ENCODE data around the gene RINT1.
"Not testable (repeated sequence)": the region's sequence is repeated elsewhere in the genome, so short reads cannot be mapped to it uniquely, and the experiment has no call there.

Gene RINT1

DNA sequence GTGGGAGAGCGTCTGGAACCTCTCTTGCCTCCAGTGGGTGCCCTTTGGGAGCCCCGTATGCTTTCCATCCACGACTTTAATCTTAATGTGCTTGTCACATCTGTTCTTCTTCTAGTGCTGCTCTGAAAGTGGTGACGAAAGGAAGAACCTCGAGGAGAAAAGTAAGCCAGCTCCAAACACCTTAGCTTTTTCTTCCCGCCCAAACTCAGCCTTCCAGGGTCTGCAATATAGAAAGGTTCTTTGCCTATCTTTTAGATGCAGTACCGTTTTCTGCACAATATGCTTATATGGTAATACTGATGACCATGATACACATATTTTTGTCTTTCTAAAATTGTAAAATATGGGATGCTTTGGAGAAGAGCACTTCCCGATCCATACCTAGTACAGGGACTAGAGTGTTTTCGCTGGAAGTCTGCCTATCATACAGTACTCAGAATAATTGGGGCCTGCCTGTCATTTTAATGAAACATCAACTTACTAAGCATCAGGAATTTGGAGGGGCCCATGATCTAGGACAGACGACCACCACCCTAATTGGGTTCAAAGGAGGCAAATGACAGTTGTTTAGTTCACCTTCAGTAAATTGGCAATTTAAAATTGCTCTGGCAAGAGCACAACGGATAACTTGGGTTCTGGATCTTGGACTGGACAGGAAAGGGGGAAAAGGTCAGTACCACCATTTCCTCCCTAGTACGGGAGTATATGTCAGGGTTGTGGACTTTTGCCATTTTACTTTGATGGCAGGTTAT, 884 bp downstream of the RINT1 start:
- DNase-seq (ENCODE audit: low spot score): no peak

- DNase-seq (ENCODE audit: low spot score): no peak
These were observed 6.3 kb downstream of the RINT1 start for GRCh38 chr7:105538339-105538738.

DNA sequence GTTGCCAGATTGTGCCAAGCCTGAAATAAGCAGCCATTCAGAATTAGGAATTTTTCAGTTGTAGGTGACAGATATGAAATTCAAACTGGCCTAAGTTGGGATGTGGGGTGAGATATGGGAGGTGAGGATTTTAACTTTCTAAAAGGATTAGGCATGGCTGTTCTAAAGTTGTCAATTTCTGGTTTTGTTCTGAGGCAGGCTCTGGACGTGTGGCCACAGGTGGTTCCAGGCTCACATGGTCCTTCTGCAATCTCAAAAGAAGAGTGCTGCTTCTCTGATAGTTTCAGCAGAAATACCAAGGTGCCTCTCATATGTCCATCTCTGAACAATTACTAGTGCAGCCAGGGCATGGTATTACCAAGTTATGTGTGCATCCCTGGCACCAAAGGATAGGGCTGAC, 27.9 kb downstream of the RINT1 start:
- DNase-seq (ENCODE audit: low spot score): no peak

DNA sequence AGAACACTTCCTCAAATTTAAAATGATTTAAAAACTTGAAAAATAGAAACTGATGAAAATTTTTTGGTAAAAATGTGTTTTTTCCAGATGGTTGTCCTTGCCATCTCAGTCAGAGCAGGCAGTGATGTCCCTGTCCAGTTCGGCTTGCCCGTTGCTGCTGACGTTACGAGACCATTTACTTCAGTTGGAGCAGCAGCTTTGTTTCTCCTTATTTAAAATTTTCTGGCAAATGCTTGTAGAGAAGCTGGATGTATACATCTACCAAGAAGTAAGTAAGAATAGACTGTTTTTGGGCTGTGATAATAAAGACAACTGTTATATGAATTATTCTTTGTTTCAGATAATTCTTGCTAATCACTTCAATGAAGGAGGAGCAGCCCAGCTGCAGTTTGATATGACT, 33.2 kb downstream of the RINT1 start:
- no peak for DNase-seq (ENCODE audit: low spot score)

GRCh38 chr7:105567024-105567423, 35.0 kb downstream of the RINT1 start:
- no peak for DNase-seq (ENCODE audit: low spot score)

GRCh38 chr7:105567821-105568220, 35.8 kb downstream of the RINT1 start:
- DNase-seq (ENCODE audit: low spot score): no peak

GRCh38 chr7:105571891-105572290, 39.9 kb downstream of the RINT1 start:
- no peak for DNase-seq (ENCODE audit: low spot score)

- no peak for DNase-seq (ENCODE audit: low spot score)
These were observed 45.2 kb downstream of the RINT1 start for GRCh38 chr7:105577251-105577650.

DNA sequence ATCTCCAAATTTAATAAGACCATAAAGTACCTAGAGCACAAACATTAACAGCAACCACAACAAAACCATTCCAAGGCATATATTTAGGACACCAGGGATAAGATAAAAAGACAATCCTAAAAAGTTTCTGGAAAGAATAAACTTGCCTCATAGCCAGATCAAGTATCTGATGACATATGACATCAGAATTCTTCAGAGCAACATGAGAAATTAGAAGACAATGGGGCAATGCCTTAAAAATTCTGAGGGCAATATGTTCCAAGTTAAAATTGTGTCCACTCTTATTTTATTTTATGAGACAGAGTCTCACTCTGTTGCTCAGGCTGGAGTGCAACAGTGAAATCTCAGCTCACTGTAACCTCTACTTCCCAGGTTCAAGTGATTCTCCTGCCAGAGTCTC, 46.5 kb downstream of the RINT1 start:
- DNase-seq (ENCODE audit: low spot score): no peak

DNA sequence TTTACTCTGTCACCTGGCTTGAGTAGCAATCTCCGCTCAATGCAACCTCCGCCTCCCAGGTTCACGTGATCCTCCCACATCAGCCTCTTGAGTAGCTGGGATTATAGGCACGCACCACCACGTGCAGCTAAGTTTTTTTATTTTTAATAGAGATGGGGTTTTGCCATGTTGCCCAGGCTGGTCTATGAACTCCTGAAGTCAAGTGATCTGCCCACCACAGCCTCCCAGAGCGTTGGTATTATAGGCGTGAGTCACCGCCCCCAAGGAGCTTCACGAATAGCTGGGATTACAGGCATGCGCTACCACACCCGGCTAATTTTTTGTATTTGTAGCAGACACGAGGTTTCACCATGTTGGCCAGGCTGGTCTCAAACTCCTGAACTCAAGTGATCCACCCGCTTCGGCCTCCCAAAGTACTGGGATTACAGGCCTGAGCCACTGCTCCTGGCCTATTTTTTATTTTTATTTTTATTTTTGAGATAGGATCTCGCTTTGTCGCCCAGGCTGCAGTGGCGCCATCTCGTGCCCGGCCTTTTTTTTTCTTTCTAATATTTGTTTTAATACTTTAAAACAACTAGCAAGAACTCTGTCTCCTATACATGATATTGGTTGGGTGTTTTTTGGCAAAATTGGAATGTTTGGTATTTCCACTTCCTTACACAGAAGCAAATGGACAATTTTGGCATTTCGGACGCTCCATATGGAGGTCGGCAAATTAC, 48.2 kb downstream of the RINT1 start:
- DNase-seq (ENCODE audit: low spot score): no peak

- DNase-seq (ENCODE audit: low spot score): peak; percentile 7
These were observed 49.2 kb downstream of the RINT1 start, which contains the start of gene EFCAB10 for GRCh38 chr7:105581066-105581811. Gene EFCAB10 (minus strand): TSS chr7:105581493. CDS start chr7:105581463, 30 bp downstream.

GRCh38 chr7:105583061-105583460, 51.1 kb downstream of the RINT1 start:
- no peak for DNase-seq (ENCODE audit: low spot score)

- no peak for DNase-seq (ENCODE audit: low spot score)
These were observed 52.2 kb downstream of the RINT1 start for GRCh38 chr7:105584165-105584564.

DNA sequence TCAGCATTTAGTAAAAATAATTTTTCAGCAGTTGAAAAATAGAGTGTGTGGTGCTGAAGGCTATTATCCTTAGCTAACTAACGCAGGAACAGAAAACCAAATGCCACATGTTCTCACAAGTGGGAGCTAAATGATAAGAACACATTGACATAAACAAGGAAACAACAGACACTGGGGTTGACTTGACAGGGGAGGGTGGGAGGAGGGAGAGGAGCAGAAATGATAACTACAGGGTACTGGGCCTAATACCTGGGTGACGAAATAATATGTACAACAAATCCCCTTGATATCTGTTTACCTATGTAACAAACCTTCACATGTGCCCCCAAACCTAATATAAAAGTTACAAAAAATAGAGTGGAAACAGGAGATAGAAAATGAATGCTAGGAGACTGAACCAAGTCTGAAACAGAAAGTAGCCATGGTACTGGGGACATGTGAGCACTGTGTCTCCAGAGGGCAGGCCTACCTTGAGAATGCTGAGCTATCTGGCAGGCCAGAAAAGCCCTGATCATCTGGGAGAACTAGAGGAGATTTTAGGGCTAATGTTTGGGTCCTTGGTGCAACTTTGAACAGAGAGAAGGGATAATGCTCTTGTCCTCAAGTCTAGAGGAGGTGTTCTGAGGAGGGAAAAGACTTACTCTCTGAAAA, 54.0 kb downstream of the RINT1 start:
- DNase-seq (ENCODE audit: low spot score): no peak

- no peak for DNase-seq (ENCODE audit: low spot score)
These were observed 56.1 kb downstream of the RINT1 start for GRCh38 chr7:105587909-105588635.

DNA sequence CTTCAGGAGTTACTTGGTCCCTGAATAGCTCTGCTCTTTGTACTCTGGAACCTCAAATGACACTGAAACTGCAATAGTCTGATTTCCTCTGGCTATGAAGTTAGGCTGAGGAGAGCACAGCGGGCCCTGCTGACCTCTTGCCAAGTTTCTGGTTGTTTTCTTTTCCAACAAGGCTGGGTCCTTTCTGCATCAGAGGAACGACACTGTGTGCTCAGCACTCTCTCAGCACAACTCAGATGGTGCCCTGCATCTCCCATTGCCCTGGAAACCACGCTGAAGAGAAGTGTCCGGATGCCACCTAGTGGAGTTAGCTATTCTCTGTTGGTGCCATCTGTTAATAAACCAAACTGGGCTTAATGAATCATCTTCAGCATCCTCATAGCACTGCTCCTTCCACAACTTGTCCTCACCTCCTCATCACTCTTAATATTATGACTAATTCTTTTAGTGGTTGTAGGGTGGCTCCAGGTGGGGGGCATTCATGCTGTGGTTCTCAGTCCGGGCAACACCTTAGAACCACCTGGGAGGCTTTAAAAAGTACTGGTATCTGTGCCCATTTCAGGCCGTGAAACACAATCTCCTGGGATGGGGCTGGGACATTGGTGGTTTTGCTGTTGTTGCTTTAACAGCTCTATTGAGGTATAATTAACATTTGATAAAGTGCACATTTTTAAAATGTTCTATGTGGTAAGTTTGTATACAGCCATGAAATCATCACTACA, 57.5 kb downstream of the RINT1 start:
- DNase-seq (ENCODE audit: low spot score): peak; percentile 57

- no peak for DNase-seq (ENCODE audit: low spot score)
These were observed 58.8 kb downstream of the RINT1 start for GRCh38 chr7:105590793-105591192.

- no peak for DNase-seq (ENCODE audit: low spot score)
These were observed 59.5 kb downstream of the RINT1 start for GRCh38 chr7:105591522-105591921.

DNA sequence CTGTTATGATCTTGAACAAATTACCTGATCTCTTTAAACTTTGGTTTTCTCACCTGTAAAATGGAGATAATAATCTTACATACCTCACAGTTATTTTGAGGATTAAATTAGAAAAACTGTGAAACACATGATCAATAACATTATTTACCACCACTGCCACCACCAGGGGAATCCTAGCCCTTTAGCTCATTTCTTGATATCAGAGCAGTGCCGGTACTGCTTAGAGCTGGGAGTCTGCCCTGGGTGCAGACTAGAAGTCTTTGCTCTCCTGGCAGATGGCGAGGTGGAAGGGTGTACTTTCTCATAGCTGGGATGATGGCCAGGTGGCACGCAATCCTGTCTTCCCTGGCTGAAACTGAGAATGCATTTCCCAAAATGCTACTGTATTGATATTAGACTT, 62.0 kb downstream of the RINT1 start:
- no peak for DNase-seq (ENCODE audit: low spot score)

DNA sequence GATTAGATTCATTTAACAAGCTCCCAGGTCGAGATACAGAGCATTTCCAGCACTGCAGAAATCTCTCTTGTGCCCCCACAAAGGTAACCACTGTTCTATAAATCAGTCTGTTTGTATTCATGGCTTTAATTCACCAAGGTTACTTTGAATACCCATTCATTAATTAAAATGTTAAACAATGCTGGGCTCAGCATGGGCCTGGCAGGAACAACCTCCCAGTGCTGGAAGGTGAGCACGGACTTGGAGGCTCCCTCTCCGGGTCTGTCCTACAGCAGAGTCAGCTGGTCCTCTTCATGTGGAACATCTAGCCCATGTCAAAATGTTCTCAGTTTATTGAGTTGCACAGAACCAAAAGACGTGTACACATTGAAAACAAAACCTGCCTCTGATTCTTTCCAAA, 64.9 kb downstream of the RINT1 start:
- no peak for DNase-seq (ENCODE audit: low spot score)

DNA sequence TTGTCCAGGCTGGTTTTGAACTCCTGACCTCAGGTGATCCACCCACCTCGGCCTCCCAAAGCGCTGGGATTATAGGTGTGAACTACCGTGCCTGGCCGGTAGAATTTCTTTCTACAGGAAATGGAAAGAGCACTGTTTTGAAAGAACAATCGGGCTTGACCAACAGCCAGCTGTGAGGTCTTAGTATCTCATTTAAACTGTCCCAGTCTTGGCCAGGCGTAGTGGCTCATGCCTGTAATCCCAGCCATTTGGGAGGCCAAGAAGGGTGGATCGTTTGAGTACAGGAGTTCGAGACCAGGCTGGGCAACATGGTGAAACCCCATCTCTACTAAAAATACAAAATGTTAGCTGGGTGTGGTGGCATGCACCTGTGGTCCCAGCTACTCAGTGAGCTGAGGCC, 67.1 kb downstream of the RINT1 start:
- DNase-seq (ENCODE audit: low spot score): not testable (repeated sequence)

Data from CD4-positive, alpha-beta T cell treated with Interleukin-15 for 4 hours (primary cell).